Thyroid gland (tissue), 4 donors: ENCODE data around the gene NEDD4L.

Experiments
- POLR2A ChIP-seq, 2 donors: fragments of 450-650 bp; IDR thresholded peaks; one replicate each; pipeline ENCODE4 v1.6.1; 2017; ENCODE audit warnings: antibody characterized with exemption in 2 of 2, mild to moderate bottlenecking in 2 of 2, moderate library complexity in 1 of 2
- TF ChIP-seq, protein P1 (sequence below), 6 experiments: fragments of 200-600 bp in 3 of 6; fragments of 450-650 bp in 3 of 6; sonication (generic) in 3 of 6; IDR thresholded peaks; one replicate each; pipeline ENCODE4 v1.5.1; 2016 to 2019; ENCODE audit warnings: antibody characterized with exemption in 6 of 6, mild to moderate bottlenecking in 2 of 6, inconsistent platforms in 1 of 6, moderate library complexity in 1 of 6

DNA sequence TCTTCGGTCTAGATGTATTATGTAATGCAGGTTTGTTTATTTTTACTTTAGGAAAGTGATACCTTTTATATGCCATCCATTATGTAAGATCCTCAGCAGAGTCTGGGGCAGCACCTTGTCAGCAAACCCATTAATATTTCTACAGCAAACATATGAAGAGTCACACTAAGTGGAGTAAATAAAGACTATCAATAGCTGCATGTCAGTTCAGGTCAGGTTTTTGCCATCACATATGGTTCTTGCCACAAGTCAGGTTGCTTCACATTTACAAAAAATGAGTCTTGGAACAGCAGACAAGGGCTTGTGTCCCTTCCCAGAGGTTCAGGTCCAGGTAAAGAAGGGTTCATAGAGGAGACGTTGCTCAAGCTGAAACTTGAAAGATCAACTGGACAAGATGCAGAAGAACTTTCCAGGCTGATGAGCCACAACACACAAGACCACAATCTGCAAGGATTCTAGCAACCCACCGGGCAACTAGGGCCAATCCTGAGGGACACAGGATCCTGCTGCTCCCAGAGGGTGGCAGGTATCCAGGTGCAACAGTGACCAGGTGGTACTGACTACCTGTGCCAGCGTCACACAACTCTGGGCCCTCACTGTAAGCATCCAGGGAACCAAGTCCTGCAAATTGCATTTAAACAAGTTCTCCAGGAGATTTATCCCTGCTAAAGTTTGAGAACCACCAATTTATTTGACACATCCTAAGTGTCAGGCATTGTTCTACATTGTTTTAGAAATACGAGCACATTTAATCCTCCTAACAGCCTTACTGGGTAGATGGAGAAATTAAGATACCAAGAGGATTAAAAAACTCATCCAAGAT is 369.0 kb downstream of the NEDD4L start:
- TF ChIP-seq, protein P1, sequence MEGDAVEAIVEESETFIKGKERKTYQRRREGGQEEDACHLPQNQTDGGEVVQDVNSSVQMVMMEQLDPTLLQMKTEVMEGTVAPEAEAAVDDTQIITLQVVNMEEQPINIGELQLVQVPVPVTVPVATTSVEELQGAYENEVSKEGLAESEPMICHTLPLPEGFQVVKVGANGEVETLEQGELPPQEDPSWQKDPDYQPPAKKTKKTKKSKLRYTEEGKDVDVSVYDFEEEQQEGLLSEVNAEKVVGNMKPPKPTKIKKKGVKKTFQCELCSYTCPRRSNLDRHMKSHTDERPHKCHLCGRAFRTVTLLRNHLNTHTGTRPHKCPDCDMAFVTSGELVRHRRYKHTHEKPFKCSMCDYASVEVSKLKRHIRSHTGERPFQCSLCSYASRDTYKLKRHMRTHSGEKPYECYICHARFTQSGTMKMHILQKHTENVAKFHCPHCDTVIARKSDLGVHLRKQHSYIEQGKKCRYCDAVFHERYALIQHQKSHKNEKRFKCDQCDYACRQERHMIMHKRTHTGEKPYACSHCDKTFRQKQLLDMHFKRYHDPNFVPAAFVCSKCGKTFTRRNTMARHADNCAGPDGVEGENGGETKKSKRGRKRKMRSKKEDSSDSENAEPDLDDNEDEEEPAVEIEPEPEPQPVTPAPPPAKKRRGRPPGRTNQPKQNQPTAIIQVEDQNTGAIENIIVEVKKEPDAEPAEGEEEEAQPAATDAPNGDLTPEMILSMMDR (IDR thresholded peaks at IDR 0.05): no peak
- no peak for TF ChIP-seq POLR2A (IDR thresholded peaks at IDR 0.05)
